Osteoblast (primary cell): ENCODE data around the gene COX14. TPM values are rescaled to one million over a fixed set of nuclear protein-coding genes. Genes with fewer than 3 reads are reported as not detected.
A peak's percentile ranks its signal among the peaks of the same experiment; 100 is the strongest.

Experiments
- DNase-seq: peaks from one replicate; pipeline ENCODE4 v3.0.0; 2011; ENCODE audit warnings: low spot score, mixed read lengths; ENCODE audit not compliant: insufficient read length; ENCODE audit errors: missing footprints
- H2AFZ ChIP-seq: 2 replicates; pipeline ENCODE4 v1.6.0; 2011; ENCODE audit warnings: mild to moderate bottlenecking, low read length
- H3K27ac ChIP-seq: 2 replicates; pipeline ENCODE4 v1.5.1; 2011; ENCODE audit warnings: mild to moderate bottlenecking, low read depth, low read length, moderate library complexity
- H3K27me3 ChIP-seq: 2 replicates; pipeline ENCODE4 v1.6.0; 2012; ENCODE audit warnings: mild to moderate bottlenecking, control low read depth, inconsistent platforms, low read length, moderate library complexity; ENCODE audit not compliant: insufficient read depth
- H3K36me3 ChIP-seq: 2 replicates; pipeline ENCODE4 v1.5.1; 2011; ENCODE audit warnings: mild to moderate bottlenecking, low read length, control low read depth, moderate library complexity; ENCODE audit not compliant: insufficient read depth
- H3K4me1 ChIP-seq: 2 replicates; pipeline ENCODE4 v1.5.1; 2011; ENCODE audit warnings: mild to moderate bottlenecking, low read length, control low read depth, moderate library complexity; ENCODE audit not compliant: insufficient read depth
- H3K4me2 ChIP-seq: 2 replicates; pipeline ENCODE4 v1.6.0; 2011; ENCODE audit warnings: mild to moderate bottlenecking, low read length; ENCODE audit not compliant: insufficient read depth
- H3K4me3 ChIP-seq: fragments of 200-600 bp; sonication (generic); 3 replicates; pipeline ENCODE4 v1.5.1; 2012; ENCODE audit warnings: mild to moderate bottlenecking, low read length, inconsistent platforms; ENCODE audit not compliant: insufficient read depth
- H3K79me2 ChIP-seq: 2 replicates; pipeline ENCODE4 v1.6.0; 2012; ENCODE audit warnings: mild to moderate bottlenecking, low read length, control low read depth, inconsistent platforms; ENCODE audit not compliant: insufficient read depth
- H3K9me3 ChIP-seq: 2 replicates; pipeline ENCODE4 v1.5.1; 2011; ENCODE audit warnings: low read depth, low read length, control low read depth
- H4K20me1 ChIP-seq: 2 replicates; pipeline ENCODE4 v1.6.0; 2012; ENCODE audit warnings: mild to moderate bottlenecking, low read length, control low read depth; ENCODE audit not compliant: insufficient read depth
- CTCF ChIP-seq: IDR thresholded peaks from 2 replicates; pipeline ENCODE4 v1.5.1; 2011; ENCODE audit warnings: mild to moderate bottlenecking, low read depth, low read length, moderate library complexity; ENCODE audit errors: extremely low read depth
- total RNA-seq: library from RNA; depleted of rRNA; stranded (reverse); fragments of >200 nt; gene quantifications from 2 replicates; pipeline ENCODE4 v1.2.3, GENCODE V29; 2012

COX14 gene
- total RNA-seq, 1 donor = 29.0 TPM

- TF ChIP-seq CTCF = no peak
- H4K20me1 ChIP-seq = no peaks in the 10 kb centered on the region
- H3K27ac ChIP-seq = peak overlapping the region; percentile 44
- H3K4me3 ChIP-seq = no peak overlapping the region
- DNase-seq = peak; percentile 95
- peak overlapping the region; percentile 7 for H3K4me2 ChIP-seq
- H3K36me3 ChIP-seq = no peaks in the 10 kb centered on the region
- H3K79me2 ChIP-seq = no peaks in the 10 kb centered on the region
- no peaks in the 10 kb centered on the region for H3K27me3 ChIP-seq
- peaks cover 21% of the 10 kb centered on the region for H3K4me1 ChIP-seq
- H3K9me3 ChIP-seq = no peaks in the 10 kb centered on the region
- no peak overlapping the region for H2AFZ ChIP-seq
Measured at GRCh38 chr12:50066402-50066801, 45.6 kb upstream of the COX14 start.

- Histone ChIP-seq H3K79me2 (no peaks in the 10 kb centered on the region), H3K4me3 (no peak overlapping the region), H3K4me1 (peaks cover 21% of the 10 kb centered on the region), H4K20me1 (no peaks in the 10 kb centered on the region), H3K27ac (no peak overlapping the region), H3K4me2 (no peak overlapping the region), H2AFZ (no peak overlapping the region), H3K27me3 (no peaks in the 10 kb centered on the region), H3K9me3 (no peaks in the 10 kb centered on the region), H3K36me3 (no peaks in the 10 kb centered on the region)
- no peak for TF ChIP-seq CTCF
- DNase-seq = no peak
Measured at GRCh38 chr12:50069069-50069468, 43.0 kb upstream of the COX14 start.

DNA sequence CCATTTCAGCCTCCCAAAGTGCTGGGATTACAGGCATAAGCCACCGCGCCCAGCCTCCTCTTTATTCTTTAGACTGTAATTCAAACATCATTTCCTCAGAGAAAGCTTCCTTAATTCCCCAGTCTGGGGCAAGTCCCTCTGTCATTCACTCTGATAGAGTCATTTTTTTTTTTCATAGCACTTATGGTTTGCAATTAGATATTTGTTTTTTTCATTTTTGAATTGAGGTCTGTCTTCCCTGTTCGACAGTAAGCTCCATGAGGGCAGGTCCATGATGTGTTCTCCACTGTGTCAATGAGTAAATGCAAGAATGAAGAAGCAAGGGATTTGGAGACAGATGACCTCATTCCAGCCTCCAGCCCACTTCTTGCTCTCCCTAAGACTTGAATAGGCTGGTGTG lies 42.5 kb upstream of the COX14 start:
- Histone ChIP-seq H3K79me2 (no peaks in the 10 kb centered on the region), H3K4me3 (no peak overlapping the region), H3K27ac (no peak overlapping the region), H3K27me3 (no peaks in the 10 kb centered on the region), H3K36me3 (no peaks in the 10 kb centered on the region), H2AFZ (no peak overlapping the region), H4K20me1 (no peaks in the 10 kb centered on the region), H3K9me3 (no peaks in the 10 kb centered on the region), H3K4me2 (no peak overlapping the region), H3K4me1 (peaks cover 21% of the 10 kb centered on the region)
- TF ChIP-seq CTCF = no peak
- DNase-seq = no peak

DNA sequence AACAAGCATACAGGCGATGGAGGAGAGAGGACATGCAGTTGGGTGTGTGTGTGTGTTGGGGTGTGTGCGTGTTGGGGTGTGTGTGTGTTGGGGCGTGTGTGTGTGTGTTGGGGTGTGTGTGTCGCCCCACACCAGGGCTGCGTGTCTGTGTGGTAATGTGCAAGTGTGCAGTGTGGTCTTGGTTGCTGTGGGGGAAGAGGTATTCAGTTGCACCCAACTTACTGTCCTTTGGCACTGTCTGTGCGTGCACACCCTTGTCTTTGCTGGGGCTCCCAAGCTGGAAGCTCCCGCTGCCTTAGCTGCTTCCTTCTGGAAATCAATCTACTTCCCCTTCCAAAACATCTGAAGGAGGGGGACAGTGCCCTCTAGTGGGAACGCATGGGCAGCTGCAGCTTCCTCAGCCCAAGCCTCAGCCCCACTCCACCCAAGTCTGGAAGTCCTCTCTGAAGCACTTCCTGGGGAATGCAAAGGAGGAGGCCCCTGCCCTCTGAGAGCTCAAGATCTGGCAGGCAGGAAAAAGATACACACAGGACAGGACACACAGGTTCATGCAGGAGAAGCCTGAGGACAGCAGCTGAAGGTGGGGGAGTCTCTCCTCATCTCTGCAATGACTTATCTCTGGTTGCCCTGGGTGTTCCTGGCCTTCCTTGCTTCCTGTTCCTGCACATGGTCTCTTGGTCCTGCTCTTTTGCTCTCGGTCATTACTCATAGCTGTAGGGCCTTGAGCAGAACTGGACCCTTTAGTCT lies 41.5 kb upstream of the COX14 start:
- peak overlapping the region; percentile 86 for H2AFZ ChIP-seq
- peak; percentile 88 for DNase-seq
- TF ChIP-seq CTCF = peak; percentile 99

More for the DNA sequence above, 41.5 kb upstream of the COX14 start:
- Histone ChIP-seq H4K20me1 (no peaks in the 10 kb centered on the region), H3K27me3 (no peaks in the 10 kb centered on the region), H3K4me1 (peaks cover 24% of the 10 kb centered on the region), H3K4me3 (peak overlapping the region; percentile 39), H3K79me2 (no peaks in the 10 kb centered on the region), H3K27ac (no peak overlapping the region), H3K9me3 (no peaks in the 10 kb centered on the region), H3K4me2 (peak overlapping the region; percentile 68), H3K36me3 (no peaks in the 10 kb centered on the region)
